Measurements from ENCODE around the gene UROD.
A peak's percentile ranks its signal among the peaks of the same experiment; 100 is the strongest.

The UROD gene

GRCh38 chr1:45009296-45009865 is 2.7 kb upstream of the UROD start:
- Histone ChIP-seq H3K9me3 (ENCODE audit: control insufficient read depth in 1 of 2, low read length in 2 of 2) (no peaks in the 10 kb centered on the region), H3K27me3 (ENCODE audit: low read depth, low read length) (no peaks in the 10 kb centered on the region), H3K27ac (ENCODE audit: low read length) (no peak overlapping the region), H3K4me1 (ENCODE audit: control insufficient read depth in 1 of 2, insufficient read depth in 2 of 2, low read length in 2 of 2) (peaks cover 16 to 43% of the 10 kb centered on the region in 2 donors), H3K4me3 (ENCODE audit: low read depth in 1 of 2, low read length in 2 of 2) (peak overlapping the region in 1 of 2 donors; percentile 98), H3K36me3 (ENCODE audit: control insufficient read depth in 1 of 2, insufficient read depth in 2 of 2, low read length in 2 of 2) (peaks cover 43 to 57% of the 10 kb centered on the region in 2 donors)

- Histone ChIP-seq H3K36me3 (ENCODE audit: control insufficient read depth in 1 of 2, insufficient read depth in 2 of 2, low read length in 2 of 2) (peaks cover 34 to 49% of the 10 kb centered on the region in 2 donors), H3K9me3 (ENCODE audit: control insufficient read depth in 1 of 2, low read length in 2 of 2) (no peaks in the 10 kb centered on the region), H3K4me3 (ENCODE audit: low read depth in 1 of 2, low read length in 2 of 2) (peak overlapping the region; percentile 90 to 98), H3K27me3 (ENCODE audit: low read depth, low read length) (no peaks in the 10 kb centered on the region), H3K27ac (ENCODE audit: low read length) (no peak overlapping the region), H3K4me1 (ENCODE audit: control insufficient read depth in 1 of 2, insufficient read depth in 2 of 2, low read length in 2 of 2) (peaks cover 16 to 48% of the 10 kb centered on the region in 2 donors)
Measured at GRCh38 chr1:45009956-45010854, 1.8 kb upstream of the UROD start.

GRCh38 chr1:45010855-45011811 is 921 bp upstream of the UROD start, which contains the start of gene HECTD3:
Gene HECTD3, minus strand, starts transcription at chr1:45011324. Its CDS starts 67 bp downstream, at chr1:45011257.
- H3K36me3 ChIP-seq (ENCODE audit: control insufficient read depth in 1 of 2, insufficient read depth in 2 of 2, low read length in 2 of 2): peaks cover 25 to 45% of the 10 kb centered on the region in 2 donors
- peak within 1 kb of the TSS; percentile 90 to 98 for H3K4me3 ChIP-seq (ENCODE audit: low read depth in 1 of 2, low read length in 2 of 2)
- H3K4me1 ChIP-seq (ENCODE audit: control insufficient read depth in 1 of 2, insufficient read depth in 2 of 2, low read length in 2 of 2): peaks cover 16 to 48% of the 10 kb centered on the region in 2 donors
- no peaks in the 10 kb centered on the region for H3K27me3 ChIP-seq (ENCODE audit: low read depth, low read length)
- H3K27ac ChIP-seq (ENCODE audit: low read length): peak within 1 kb of the TSS; percentile 94
- no peaks in the 10 kb centered on the region for H3K9me3 ChIP-seq (ENCODE audit: control insufficient read depth in 1 of 2, low read length in 2 of 2)

GRCh38 chr1:45012639-45013278 is 705 bp downstream of the UROD start:
- Histone ChIP-seq H3K4me1 (ENCODE audit: control insufficient read depth in 1 of 2, insufficient read depth in 2 of 2, low read length in 2 of 2) (peaks cover 16 to 48% of the 10 kb centered on the region in 2 donors), H3K9me3 (ENCODE audit: control insufficient read depth in 1 of 2, low read length in 2 of 2) (no peaks in the 10 kb centered on the region), H3K27me3 (ENCODE audit: low read depth, low read length) (no peaks in the 10 kb centered on the region), H3K4me3 (ENCODE audit: low read depth in 1 of 2, low read length in 2 of 2) (peak overlapping the region; percentile 90 to 98), H3K27ac (ENCODE audit: low read length) (peak overlapping the region; percentile 94), H3K36me3 (ENCODE audit: control insufficient read depth in 1 of 2, insufficient read depth in 2 of 2, low read length in 2 of 2) (peaks cover 12 to 30% of the 10 kb centered on the region in 2 donors)

- Histone ChIP-seq H3K27me3 (ENCODE audit: low read depth, low read length) (no peaks in the 10 kb centered on the region), H3K4me3 (ENCODE audit: low read depth in 1 of 2, low read length in 2 of 2) (peak overlapping the region in 1 of 2 donors; percentile 98), H3K4me1 (ENCODE audit: control insufficient read depth in 1 of 2, insufficient read depth in 2 of 2, low read length in 2 of 2) (peaks cover 16 to 48% of the 10 kb centered on the region in 2 donors), H3K36me3 (ENCODE audit: control insufficient read depth in 1 of 2, insufficient read depth in 2 of 2, low read length in 2 of 2) (peaks cover 3 to 21% of the 10 kb centered on the region in 2 donors), H3K9me3 (ENCODE audit: control insufficient read depth in 1 of 2, low read length in 2 of 2) (no peaks in the 10 kb centered on the region), H3K27ac (ENCODE audit: low read length) (no peak overlapping the region)
Measured at GRCh38 chr1:45013551-45014209, 1.6 kb downstream of the UROD start.

GRCh38 chr1:45014321-45015028 is 2.4 kb downstream of the UROD start:
- Histone ChIP-seq H3K27ac (ENCODE audit: low read length) (no peak overlapping the region), H3K27me3 (ENCODE audit: low read depth, low read length) (no peaks in the 10 kb centered on the region), H3K36me3 (ENCODE audit: control insufficient read depth in 1 of 2, insufficient read depth in 2 of 2, low read length in 2 of 2) (peaks cover 0 to 13% of the 10 kb centered on the region in 2 donors), H3K4me3 (ENCODE audit: low read depth in 1 of 2, low read length in 2 of 2) (no peak overlapping the region), H3K9me3 (ENCODE audit: control insufficient read depth in 1 of 2, low read length in 2 of 2) (no peaks in the 10 kb centered on the region), H3K4me1 (ENCODE audit: control insufficient read depth in 1 of 2, insufficient read depth in 2 of 2, low read length in 2 of 2) (peaks cover 16 to 43% of the 10 kb centered on the region in 2 donors)

- peaks cover 0 to 13% of the 10 kb centered on the region in 2 donors for H3K36me3 ChIP-seq (ENCODE audit: control insufficient read depth in 1 of 2, insufficient read depth in 2 of 2, low read length in 2 of 2)
- no peaks in the 10 kb centered on the region for H3K9me3 ChIP-seq (ENCODE audit: control insufficient read depth in 1 of 2, low read length in 2 of 2)
- H3K27me3 ChIP-seq (ENCODE audit: low read depth, low read length): no peaks in the 10 kb centered on the region
- H3K27ac ChIP-seq (ENCODE audit: low read length): no peak overlapping the region
- no peak overlapping the region for H3K4me3 ChIP-seq (ENCODE audit: low read depth in 1 of 2, low read length in 2 of 2)
- peaks cover 8 to 34% of the 10 kb centered on the region in 2 donors for H3K4me1 ChIP-seq (ENCODE audit: control insufficient read depth in 1 of 2, insufficient read depth in 2 of 2, low read length in 2 of 2)
Measured at GRCh38 chr1:45015683-45016082, 3.6 kb downstream of the UROD start.

GRCh38 chr1:45016090-45016697 is 4.1 kb downstream of the UROD start:
- Histone ChIP-seq H3K27ac (ENCODE audit: low read length) (no peak overlapping the region), H3K27me3 (ENCODE audit: low read depth, low read length) (no peaks in the 10 kb centered on the region), H3K9me3 (ENCODE audit: control insufficient read depth in 1 of 2, low read length in 2 of 2) (no peaks in the 10 kb centered on the region), H3K4me1 (ENCODE audit: control insufficient read depth in 1 of 2, insufficient read depth in 2 of 2, low read length in 2 of 2) (peaks cover 8 to 33% of the 10 kb centered on the region in 2 donors), H3K36me3 (ENCODE audit: control insufficient read depth in 1 of 2, insufficient read depth in 2 of 2, low read length in 2 of 2) (peaks cover 0 to 13% of the 10 kb centered on the region in 2 donors), H3K4me3 (ENCODE audit: low read depth in 1 of 2, low read length in 2 of 2) (no peak overlapping the region)

- H3K4me3 ChIP-seq (ENCODE audit: low read depth in 1 of 2, low read length in 2 of 2): no peak overlapping the region
Measured at GRCh38 chr1:45016767-45017166, 4.7 kb downstream of the UROD start.

More at GRCh38 chr1:45016767-45017166, 4.7 kb downstream of the UROD start:
- Histone ChIP-seq H3K4me1 (ENCODE audit: control insufficient read depth in 1 of 2, insufficient read depth in 2 of 2, low read length in 2 of 2) (peaks cover 3 to 28% of the 10 kb centered on the region in 2 donors), H3K27me3 (ENCODE audit: low read depth, low read length) (no peaks in the 10 kb centered on the region), H3K9me3 (ENCODE audit: control insufficient read depth in 1 of 2, low read length in 2 of 2) (no peaks in the 10 kb centered on the region), H3K27ac (ENCODE audit: low read length) (no peak overlapping the region), H3K36me3 (ENCODE audit: control insufficient read depth in 1 of 2, insufficient read depth in 2 of 2, low read length in 2 of 2) (peaks cover 0 to 13% of the 10 kb centered on the region in 2 donors)
